Activated naive CD8-positive, alpha-beta T cell treated with anti-CD3 and anti-CD28 coated beads, Interleukin-2, amount 50 U/mL, for 16 hours (primary cell): ENCODE measurements around the gene CD1E.
"Not testable (repeated sequence)": the region's sequence is repeated elsewhere in the genome, so short reads cannot be mapped to it uniquely, and the experiment has no call there.

Source experiments
- DNase-seq: peaks from one replicate; pipeline ENCODE4 v3.0.0-alpha.2; 2020; ENCODE audit warnings: low read depth, low spot score

CD1E gene

GRCh38 chr1:158353303-158354075 lies at the start of gene CD1E:
Gene CD1E, plus strand, starts transcription at chr1:158353894. Its CDS starts 95 bp downstream, at chr1:158353989.
- DNase-seq, result no peak

- DNase-seq, result no peak
Observed at GRCh38 chr1:158310623-158311022, 43.1 kb upstream of the CD1E start.

- DNase-seq, result no peak
Observed at GRCh38 chr1:158311066-158311465, 42.6 kb upstream of the CD1E start.

- no peak for DNase-seq
Observed at GRCh38 chr1:158323866-158324265, 29.8 kb upstream of the CD1E start.

- DNase-seq, result no peak
Observed at GRCh38 chr1:158324395-158324794, 29.3 kb upstream of the CD1E start.

GRCh38 chr1:158327481-158327880 lies 26.2 kb upstream of the CD1E start:
- DNase-seq, result no peak

GRCh38 chr1:158328426-158328825 lies 25.3 kb upstream of the CD1E start:
- DNase-seq, result no peak

GRCh38 chr1:158329300-158329699 lies 24.4 kb upstream of the CD1E start:
- DNase-seq, result no peak

- DNase-seq, result no peak
Observed at GRCh38 chr1:158329733-158330132, 24.0 kb upstream of the CD1E start.

- DNase-seq, result no peak
Observed at GRCh38 chr1:158330391-158331105, 23.1 kb upstream of the CD1E start.

- DNase-seq, result no peak
Observed at GRCh38 chr1:158331106-158331425, 22.6 kb upstream of the CD1E start.

GRCh38 chr1:158331481-158332150 lies 22.1 kb upstream of the CD1E start, which contains the start of gene CD1B:
Gene CD1B, minus strand, starts transcription at chr1:158331531. Its CDS starts 108 bp downstream, at chr1:158331423.
- DNase-seq, result no peak

GRCh38 chr1:158333405-158334155 lies 20.1 kb upstream of the CD1E start:
- DNase-seq, result no peak

- DNase-seq, result no peak
Observed at GRCh38 chr1:158334526-158335212, 19.0 kb upstream of the CD1E start.

- DNase-seq, result no peak
Observed at GRCh38 chr1:158335213-158335532, 18.5 kb upstream of the CD1E start.

GRCh38 chr1:158336413-158336812 lies 17.3 kb upstream of the CD1E start:
- DNase-seq, result not testable (repeated sequence)

- not testable (repeated sequence) for DNase-seq
Observed at GRCh38 chr1:158348946-158349345, 4.7 kb upstream of the CD1E start.

- no peak for DNase-seq
Observed at GRCh38 chr1:158354255-158354654, 561 bp downstream of the CD1E start.

- DNase-seq, result no peak
Observed at GRCh38 chr1:158355773-158356285, 2.1 kb downstream of the CD1E start.

GRCh38 chr1:158356616-158357015 lies 2.9 kb downstream of the CD1E start:
- DNase-seq, result no peak

- DNase-seq, result no peak
Observed at GRCh38 chr1:158357441-158357840, 3.7 kb downstream of the CD1E start.
